HEK293 (cell line): ENCODE results near the gene KCNJ14.

Experiments used
- CTCF ChIA-PET: fragments of 350-600 bp; formaldehyde crosslinking; extraction: SDS; loops from one replicate; lab custom pipeline; 2021; ENCODE audit warnings: antibody characterized with exemption; lab: Yijun Ruan, JAX
- POLR2A ChIA-PET: fragments of 300-600 bp; formaldehyde crosslinking; extraction: SDS; loops from one replicate; lab custom pipeline; 2020; ENCODE audit warnings: antibody characterized with exemption, inconsistent platforms; lab: Yijun Ruan, JAX
- H3K27ac ChIP-seq: fragments of 200-500 bp; sonication (Bioruptor generic); 2 replicates; pipeline ENCODE4 v1.5.1; 2014; ENCODE audit warnings: low read depth, low read length, control low read depth, inconsistent platforms; ENCODE audit errors: extremely low read depth
- H3K36me3 ChIP-seq, 2 experiments: fragments of 200-500 bp in 1 of 2; sonication (Bioruptor generic) in 1 of 2; 1 replicate in 1 of 2; 2 replicates in 1 of 2; pipeline ENCODE4 v1.5.1; 2014 to 2017; ENCODE audit warnings: inconsistent platforms in 2 of 2, low read length in 2 of 2; ENCODE audit not compliant: control insufficient read depth in 2 of 2, insufficient read depth in 1 of 2
- H3K4me1 ChIP-seq: fragments of 200-500 bp; sonication (Bioruptor generic); 2 replicates; pipeline ENCODE4 v1.5.1; 2014; ENCODE audit warnings: mild to moderate bottlenecking, low read length, inconsistent platforms; ENCODE audit not compliant: control insufficient read depth, insufficient read depth
- H3K4me3 ChIP-seq: 2 replicates; pipeline ENCODE4 v1.5.1; 2011; ENCODE audit warnings: low read depth, mild to moderate bottlenecking, control low read depth, low read length, moderate library complexity
- H3K9me3 ChIP-seq: fragments of 200-500 bp; sonication (Bioruptor generic); 2 replicates; pipeline ENCODE4 v1.5.1; 2014; ENCODE audit warnings: low read depth, low read length, inconsistent platforms; ENCODE audit not compliant: control insufficient read depth, insufficient read depth
- EGR2 ChIP-seq: fragments of 450-650 bp; formaldehyde crosslinking; IDR thresholded peaks from 2 replicates; pipeline ENCODE4 v1.5.1; 2016; ENCODE audit warnings: low read depth, missing biosample characterization, missing genetic modification characterization
- GFI1B ChIP-seq: fragments of 450-650 bp; formaldehyde crosslinking; IDR thresholded peaks from 2 replicates; pipeline ENCODE4 v1.5.1; 2016; ENCODE audit warnings: missing biosample characterization, missing genetic modification characterization
- GLIS1 ChIP-seq: fragments of 450-650 bp; formaldehyde crosslinking; IDR thresholded peaks from 2 replicates; pipeline ENCODE4 v1.5.1; 2016; ENCODE audit warnings: missing biosample characterization, missing genetic modification characterization
- GLIS2 ChIP-seq: fragments of 450-650 bp; formaldehyde crosslinking; IDR thresholded peaks from 2 replicates; pipeline ENCODE4 v1.5.1; 2016; ENCODE audit warnings: missing biosample characterization, missing genetic modification characterization
- HIC1 ChIP-seq: fragments of 450-650 bp; formaldehyde crosslinking; IDR thresholded peaks from 2 replicates; pipeline ENCODE4 v1.5.1; 2016; ENCODE audit warnings: missing biosample characterization, missing genetic modification characterization
- OSR2 ChIP-seq: fragments of 450-650 bp; formaldehyde crosslinking; IDR thresholded peaks from 2 replicates; pipeline ENCODE4 v1.5.1; 2016; ENCODE audit warnings: missing biosample characterization, missing genetic modification characterization
- PRDM10 ChIP-seq: fragments of 450-650 bp; formaldehyde crosslinking; IDR thresholded peaks from 2 replicates; pipeline ENCODE4 v1.5.1; 2016; ENCODE audit warnings: missing biosample characterization, missing genetic modification characterization
- RBAK ChIP-seq: fragments of 450-650 bp; formaldehyde crosslinking; IDR thresholded peaks from 2 replicates; pipeline ENCODE4 v1.5.1; 2016; ENCODE audit warnings: missing biosample characterization, missing genetic modification characterization
- SCRT1 ChIP-seq: fragments of 450-650 bp; formaldehyde crosslinking; IDR thresholded peaks from 2 replicates; pipeline ENCODE4 v1.5.1; 2016; ENCODE audit warnings: missing biosample characterization, missing genetic modification characterization, borderline replicate concordance
- SETDB1 ChIP-seq: IDR thresholded peaks from one replicate; pipeline ENCODE4 v1.6.1; 2017; ENCODE audit warnings: mild to moderate bottlenecking, low read length, moderate library complexity, mixed read lengths; ENCODE audit not compliant: insufficient read length
- ZBTB10 ChIP-seq: fragments of 450-650 bp; formaldehyde crosslinking; IDR thresholded peaks from 2 replicates; pipeline ENCODE4 v1.5.1; 2016; ENCODE audit warnings: missing biosample characterization, missing genetic modification characterization
- ZEB2 ChIP-seq: fragments of 450-650 bp; formaldehyde crosslinking; IDR thresholded peaks from 2 replicates; pipeline ENCODE4 v1.5.1; 2016; ENCODE audit warnings: missing biosample characterization, missing genetic modification characterization
- ZFHX2 ChIP-seq: fragments of 450-650 bp; formaldehyde crosslinking; conservative IDR thresholded peaks from 2 replicates; pipeline ENCODE4 v1.5.1; 2016; ENCODE audit warnings: missing biosample characterization, missing genetic modification characterization
- ZNF132 ChIP-seq: fragments of 450-650 bp; formaldehyde crosslinking; IDR thresholded peaks from 2 replicates; pipeline ENCODE4 v1.5.1; 2017; ENCODE audit warnings: missing biosample characterization, missing genetic modification characterization, borderline replicate concordance
- ZNF138 ChIP-seq: fragments of 450-650 bp; formaldehyde crosslinking; IDR thresholded peaks from 2 replicates; pipeline ENCODE4 v1.5.1; 2016; ENCODE audit warnings: missing biosample characterization, missing genetic modification characterization, borderline replicate concordance
- ZNF146 ChIP-seq: fragments of 450-650 bp; formaldehyde crosslinking; IDR thresholded peaks from 2 replicates; pipeline ENCODE4 v1.5.1; 2016; ENCODE audit warnings: missing biosample characterization, missing genetic modification characterization
- ZNF223 ChIP-seq: fragments of 450-650 bp; formaldehyde crosslinking; IDR thresholded peaks from 2 replicates; pipeline ENCODE4 v1.5.1; 2016; ENCODE audit warnings: missing biosample characterization, missing genetic modification characterization
- ZNF341 ChIP-seq: fragments of 450-650 bp; formaldehyde crosslinking; IDR thresholded peaks from 2 replicates; pipeline ENCODE4; 2016; ENCODE audit warnings: low read depth, missing biosample characterization, missing genetic modification characterization
- ZNF433 ChIP-seq: fragments of 450-650 bp; formaldehyde crosslinking; IDR thresholded peaks from 2 replicates; pipeline ENCODE4 v1.5.1; 2016; ENCODE audit warnings: missing biosample characterization, missing genetic modification characterization, low read depth
- ZNF530 ChIP-seq: fragments of 450-650 bp; formaldehyde crosslinking; IDR thresholded peaks from 2 replicates; pipeline ENCODE4 v1.5.1; 2016; ENCODE audit warnings: low read depth, missing biosample characterization, missing genetic modification characterization
- ZNF544 ChIP-seq: fragments of 450-650 bp; formaldehyde crosslinking; IDR thresholded peaks from 2 replicates; pipeline ENCODE4 v1.5.0; 2017; ENCODE audit warnings: missing biosample characterization, missing genetic modification characterization
- ZNF571 ChIP-seq: fragments of 450-650 bp; formaldehyde crosslinking; IDR thresholded peaks from 2 replicates; pipeline ENCODE4 v1.5.0; 2017; ENCODE audit warnings: missing biosample characterization, missing genetic modification characterization
- ZNF585B ChIP-seq: fragments of 450-650 bp; formaldehyde crosslinking; IDR thresholded peaks from 2 replicates; pipeline ENCODE4 v1.5.1; 2016; ENCODE audit warnings: missing biosample characterization, missing genetic modification characterization
- ZNF610 ChIP-seq: fragments of 450-650 bp; formaldehyde crosslinking; IDR thresholded peaks from 2 replicates; pipeline ENCODE4 v1.5.1; 2016; ENCODE audit warnings: missing biosample characterization, missing genetic modification characterization, borderline replicate concordance
- ZNF677 ChIP-seq: fragments of 450-650 bp; IDR thresholded peaks from 2 replicates; pipeline ENCODE4 v1.5.0; 2018; ENCODE audit warnings: missing biosample characterization, mild to moderate bottlenecking, missing genetic modification characterization, moderate library complexity
- ZNF747 ChIP-seq: fragments of 450-650 bp; formaldehyde crosslinking; IDR thresholded peaks from 2 replicates; pipeline ENCODE4 v1.5.1; 2016; ENCODE audit warnings: missing biosample characterization, missing genetic modification characterization
- ZNF768 ChIP-seq: fragments of 450-650 bp; formaldehyde crosslinking; IDR thresholded peaks from 2 replicates; pipeline ENCODE4 v1.5.1; 2018; ENCODE audit warnings: missing biosample characterization, mild to moderate bottlenecking, missing genetic modification characterization

KCNJ14 gene

GRCh38 chr19:48501494-48502349 lies 46.3 kb downstream of the KCNJ14 start (continued):
- peak; percentile 94 for TF ChIP-seq PRDM10 (tag by site-specific recombination)
- TF ChIP-seq SETDB1 = no peak
- no peak for TF ChIP-seq ZNF132 (tag by site-specific recombination)
- TF ChIP-seq RBAK (tag by site-specific recombination) = 0 out of 2 replicates have a peak, but pooled peaks have one; percentile 15
- TF ChIP-seq ZNF768 (tag by site-specific recombination) = no peak

- ChIA-PET POLR2A (interaction anchor here (0.5 to 1.2 kb wide), 16 partner anchors 9 to 1389 kb away, joined by 3 to 20 read pairs (median 4); partner anchors contain the start of genes RPL18, SPHK2, SYNGR4 and TMEM143), CTCF (interaction anchor here (0.6 to 1.2 kb wide), 8 partner anchors 9 to 687 kb away, joined by 3 to 17 read pairs (median 4); no protein-coding TSS in a partner anchor)
- 0 out of 2 replicates have a peak overlapping the region, but pooled peaks have one; percentile 12 for H3K27ac ChIP-seq
- H3K4me3 ChIP-seq = peak overlapping the region; percentile 21
- no peaks in the 10 kb centered on the region for H3K36me3 ChIP-seq
- H3K4me1 ChIP-seq = peaks cover 3% of the 10 kb centered on the region; the same call in 1 of the 2 replicates
- H3K9me3 ChIP-seq = no peaks in the 10 kb centered on the region
- TF ChIP-seq GFI1B (tag by site-specific recombination) (no peak), ZNF341 (tag by site-specific recombination) (peak; percentile 64), ZNF138 (tag by site-specific recombination) (no peak), ZNF747 (no peak), ZFHX2 (peak; percentile 27), ZNF146 (tag by site-specific recombination) (no peak), OSR2 (tag by site-specific recombination) (no peak), ZNF433 (tag by site-specific recombination) (no peak), RBAK (tag by site-specific recombination) (no peak), ZBTB10 (tag by site-specific recombination) (no peak), ZNF585B (tag by site-specific recombination) (no peak), ZEB2 (tag by site-specific recombination) (0 out of 2 replicates have a peak, but pooled peaks have one; percentile 13), GLIS2 (tag by site-specific recombination) (peak; percentile 87), ZNF544 (tag by site-specific recombination) (no peak), ZNF571 (no peak), HIC1 (no peak), SCRT1 (tag by site-specific recombination) (peak; percentile 92), EGR2 (tag by site-specific recombination) (no peak), ZNF610 (tag by site-specific recombination) (no peak), GLIS1 (tag by site-specific recombination) (peak; percentile 85), ZNF677 (no peak), ZNF530 (tag by site-specific recombination) (no peak), ZNF223 (tag by site-specific recombination) (no peak)
Observed at GRCh38 chr19:48502350-48503018, 47.1 kb downstream of the KCNJ14 start.
